ENCODE measurements around the gene KIF1A.

KIF1A gene

DNA sequence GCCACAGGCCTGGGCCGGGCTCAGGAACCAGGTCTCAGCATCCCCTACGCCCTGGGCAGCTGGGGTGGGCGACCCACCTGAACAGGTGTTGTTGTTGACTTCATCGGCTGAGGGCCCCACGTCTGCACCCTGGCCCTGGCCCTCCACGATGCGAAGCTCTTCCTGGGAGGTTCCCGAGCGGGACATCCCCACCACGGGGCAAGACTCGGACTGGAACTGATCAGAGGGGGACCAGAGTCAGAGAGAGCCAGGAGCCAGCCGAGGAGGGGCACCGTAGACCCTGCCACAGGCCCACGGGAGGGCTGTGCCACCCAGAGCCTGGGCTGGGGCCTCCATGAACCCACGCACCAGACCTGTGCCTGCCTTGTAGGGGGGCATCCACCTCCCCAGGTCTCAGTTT is 74.1 kb downstream of the KIF1A start:
- TF ChIP-seq RAD21 (IDR thresholded peaks at IDR 0.05; ENCODE audit: low read depth): no peak
- no peak for TF ChIP-seq CREB1 (IDR thresholded peaks at IDR 0.05; ENCODE audit: low read depth)
- TF ChIP-seq, protein P1, sequence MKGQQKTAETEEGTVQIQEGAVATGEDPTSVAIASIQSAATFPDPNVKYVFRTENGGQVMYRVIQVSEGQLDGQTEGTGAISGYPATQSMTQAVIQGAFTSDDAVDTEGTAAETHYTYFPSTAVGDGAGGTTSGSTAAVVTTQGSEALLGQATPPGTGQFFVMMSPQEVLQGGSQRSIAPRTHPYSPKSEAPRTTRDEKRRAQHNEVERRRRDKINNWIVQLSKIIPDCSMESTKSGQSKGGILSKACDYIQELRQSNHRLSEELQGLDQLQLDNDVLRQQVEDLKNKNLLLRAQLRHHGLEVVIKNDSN (IDR thresholded peaks at IDR 0.05): no peak
- TF ChIP-seq EP300 (IDR thresholded peaks at IDR 0.05; ENCODE audit: borderline replicate concordance): no peak
- TF ChIP-seq CEBPB (IDR thresholded peaks at IDR 0.05): no peak
- TF ChIP-seq TCF12 (IDR thresholded peaks at IDR 0.05; ENCODE audit: low read depth): no peak
- no peak for TF ChIP-seq NFIC (IDR thresholded peaks at IDR 0.05)
- TF ChIP-seq, protein P2, sequence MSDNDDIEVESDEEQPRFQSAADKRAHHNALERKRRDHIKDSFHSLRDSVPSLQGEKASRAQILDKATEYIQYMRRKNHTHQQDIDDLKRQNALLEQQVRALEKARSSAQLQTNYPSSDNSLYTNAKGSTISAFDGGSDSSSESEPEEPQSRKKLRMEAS (IDR thresholded peaks at IDR 0.05): no peak
- no peak for TF ChIP-seq TAF1 (IDR thresholded peaks at IDR 0.05; ENCODE audit: low read depth)
- no peak for TF ChIP-seq TEAD4 (IDR thresholded peaks at IDR 0.05)

DNA sequence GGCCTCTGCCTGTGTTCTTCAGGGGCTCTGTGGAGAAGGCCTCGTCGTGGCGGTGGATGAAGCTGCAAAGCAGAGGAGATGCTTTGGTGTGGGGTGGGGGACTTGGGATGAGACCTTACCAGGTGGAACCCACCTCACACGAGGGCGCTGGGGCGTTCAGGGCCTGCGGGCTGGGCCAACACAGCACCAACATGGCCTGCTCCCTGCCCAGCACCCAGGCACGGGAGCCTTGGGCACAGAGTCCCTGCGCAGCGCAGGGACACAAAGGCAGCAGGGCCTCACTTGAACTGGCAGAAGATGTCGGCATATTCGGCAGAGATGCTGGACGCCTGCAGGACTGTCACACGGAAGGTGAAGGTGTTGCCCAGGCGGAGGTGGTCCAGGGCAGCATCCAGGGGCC is 74.6 kb downstream of the KIF1A start:
- TF ChIP-seq TEAD4 (IDR thresholded peaks at IDR 0.05) (no peak), FOXM1 (IDR thresholded peaks at IDR 0.05; ENCODE audit: borderline replicate concordance, low read depth) (no peak), EGR1 (IDR thresholded peaks at IDR 0.05) (no peak), EP300 (IDR thresholded peaks at IDR 0.05; ENCODE audit: borderline replicate concordance) (no peak), TAF1 (IDR thresholded peaks at IDR 0.05; ENCODE audit: low read depth) (no peak)
- TF ChIP-seq, protein P3, sequence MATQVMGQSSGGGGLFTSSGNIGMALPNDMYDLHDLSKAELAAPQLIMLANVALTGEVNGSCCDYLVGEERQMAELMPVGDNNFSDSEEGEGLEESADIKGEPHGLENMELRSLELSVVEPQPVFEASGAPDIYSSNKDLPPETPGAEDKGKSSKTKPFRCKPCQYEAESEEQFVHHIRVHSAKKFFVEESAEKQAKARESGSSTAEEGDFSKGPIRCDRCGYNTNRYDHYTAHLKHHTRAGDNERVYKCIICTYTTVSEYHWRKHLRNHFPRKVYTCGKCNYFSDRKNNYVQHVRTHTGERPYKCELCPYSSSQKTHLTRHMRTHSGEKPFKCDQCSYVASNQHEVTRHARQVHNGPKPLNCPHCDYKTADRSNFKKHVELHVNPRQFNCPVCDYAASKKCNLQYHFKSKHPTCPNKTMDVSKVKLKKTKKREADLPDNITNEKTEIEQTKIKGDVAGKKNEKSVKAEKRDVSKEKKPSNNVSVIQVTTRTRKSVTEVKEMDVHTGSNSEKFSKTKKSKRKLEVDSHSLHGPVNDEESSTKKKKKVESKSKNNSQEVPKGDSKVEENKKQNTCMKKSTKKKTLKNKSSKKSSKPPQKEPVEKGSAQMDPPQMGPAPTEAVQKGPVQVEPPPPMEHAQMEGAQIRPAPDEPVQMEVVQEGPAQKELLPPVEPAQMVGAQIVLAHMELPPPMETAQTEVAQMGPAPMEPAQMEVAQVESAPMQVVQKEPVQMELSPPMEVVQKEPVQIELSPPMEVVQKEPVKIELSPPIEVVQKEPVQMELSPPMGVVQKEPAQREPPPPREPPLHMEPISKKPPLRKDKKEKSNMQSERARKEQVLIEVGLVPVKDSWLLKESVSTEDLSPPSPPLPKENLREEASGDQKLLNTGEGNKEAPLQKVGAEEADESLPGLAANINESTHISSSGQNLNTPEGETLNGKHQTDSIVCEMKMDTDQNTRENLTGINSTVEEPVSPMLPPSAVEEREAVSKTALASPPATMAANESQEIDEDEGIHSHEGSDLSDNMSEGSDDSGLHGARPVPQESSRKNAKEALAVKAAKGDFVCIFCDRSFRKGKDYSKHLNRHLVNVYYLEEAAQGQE (IDR thresholded peaks at IDR 0.05; ENCODE audit: low read depth): no peak
- TF ChIP-seq, protein P2 (IDR thresholded peaks at IDR 0.05): no peak

DNA sequence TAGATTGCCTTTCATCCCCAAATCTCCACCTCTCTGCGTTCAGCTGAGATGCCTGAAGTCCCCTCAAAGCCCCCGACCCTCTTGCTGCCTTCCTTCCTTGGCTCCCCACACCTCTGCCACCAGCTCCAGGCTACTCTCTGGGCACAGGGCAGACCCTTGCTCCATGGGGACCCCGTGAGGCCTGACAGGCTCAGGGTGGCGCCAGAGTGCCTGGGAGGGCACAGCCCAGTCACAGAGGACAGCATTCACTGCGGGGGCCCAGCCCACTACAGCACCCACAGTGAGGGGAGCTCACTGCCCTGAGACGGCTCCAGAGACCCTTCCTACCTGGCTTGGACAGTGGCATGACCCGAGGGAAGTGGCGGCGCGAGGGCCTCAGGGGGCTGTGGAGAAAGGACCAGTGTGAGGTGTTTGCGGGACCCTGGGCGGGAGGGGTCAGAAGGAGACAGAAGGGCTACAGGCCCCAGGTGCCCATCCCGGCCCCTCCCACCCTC is 77.4 kb downstream of the KIF1A start:
- TF ChIP-seq, protein P1 (IDR thresholded peaks at IDR 0.05): no peak
- TF ChIP-seq NFIC (IDR thresholded peaks at IDR 0.05) (no peak), TCF12 (IDR thresholded peaks at IDR 0.05; ENCODE audit: low read depth) (no peak), RAD21 (IDR thresholded peaks at IDR 0.05; ENCODE audit: low read depth) (peak; percentile 28; the same call in 1 of the 2 replicates)
- TF ChIP-seq, protein P2 (IDR thresholded peaks at IDR 0.05): no peak

DNA sequence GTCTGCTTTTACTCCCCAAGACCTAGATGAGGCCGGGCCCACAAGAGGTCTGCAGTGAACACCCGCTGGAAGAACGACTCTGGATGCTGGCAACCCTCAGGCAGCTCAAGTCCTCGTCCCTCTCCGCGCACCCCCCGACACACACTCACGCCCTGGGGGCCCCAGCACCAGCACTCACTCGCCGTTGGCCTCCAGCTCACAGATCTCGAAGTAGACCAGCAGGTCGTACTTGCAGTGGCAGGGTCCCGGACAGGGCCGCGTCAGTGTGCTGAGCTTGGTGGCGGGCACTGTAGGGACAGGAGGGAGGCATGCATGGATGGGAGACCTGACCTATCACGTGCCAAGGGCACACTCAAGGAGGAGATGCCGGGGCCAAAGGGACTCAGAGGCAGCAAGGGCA is 78.9 kb downstream of the KIF1A start:
- TF ChIP-seq ZBTB7A (IDR thresholded peaks at IDR 0.05; ENCODE audit: low read depth) (no peak), TEAD4 (IDR thresholded peaks at IDR 0.05) (no peak), EGR1 (IDR thresholded peaks at IDR 0.05) (no peak), TCF12 (IDR thresholded peaks at IDR 0.05; ENCODE audit: low read depth) (no peak), CREB1 (IDR thresholded peaks at IDR 0.05; ENCODE audit: low read depth) (no peak), NFIC (IDR thresholded peaks at IDR 0.05) (no peak), CEBPB (IDR thresholded peaks at IDR 0.05) (no peak), TAF1 (IDR thresholded peaks at IDR 0.05; ENCODE audit: low read depth) (no peak), FOXM1 (IDR thresholded peaks at IDR 0.05; ENCODE audit: borderline replicate concordance, low read depth) (no peak), RAD21 (IDR thresholded peaks at IDR 0.05; ENCODE audit: low read depth) (no peak)
- TF ChIP-seq, protein P1 (IDR thresholded peaks at IDR 0.05): no peak
- TF ChIP-seq, protein P3 (IDR thresholded peaks at IDR 0.05; ENCODE audit: low read depth): no peak
- TF ChIP-seq, protein P2 (IDR thresholded peaks at IDR 0.05): no peak

DNA sequence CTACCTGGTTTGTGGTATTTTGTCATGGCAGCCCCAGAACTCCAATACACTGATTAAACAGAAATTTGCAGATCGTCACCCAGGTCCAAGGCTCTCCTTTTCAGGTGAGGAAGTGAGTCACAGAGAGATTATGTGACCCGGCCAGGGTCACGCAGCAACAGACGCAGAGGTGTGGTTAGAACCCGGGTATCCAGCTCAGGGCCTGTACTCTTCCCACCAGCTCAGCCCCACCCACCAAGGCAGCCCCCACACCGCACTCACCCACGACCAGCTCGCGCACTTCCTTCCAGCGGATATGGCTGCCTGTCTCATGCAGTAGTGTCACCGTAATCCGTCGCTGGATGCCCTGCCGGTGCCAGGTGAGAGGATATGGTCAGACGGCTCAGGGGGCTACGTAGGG is 80.2 kb downstream of the KIF1A start:
- no peak for TF ChIP-seq NFIC (IDR thresholded peaks at IDR 0.05)
- TF ChIP-seq TEAD4 (IDR thresholded peaks at IDR 0.05): no peak
- TF ChIP-seq EP300 (IDR thresholded peaks at IDR 0.05; ENCODE audit: borderline replicate concordance): no peak
- no peak for TF ChIP-seq CREB1 (IDR thresholded peaks at IDR 0.05; ENCODE audit: low read depth)
- TF ChIP-seq, protein P3 (IDR thresholded peaks at IDR 0.05; ENCODE audit: low read depth): no peak
- TF ChIP-seq YY1 (IDR thresholded peaks at IDR 0.05; ENCODE audit: low read depth): no peak
- no peak for TF ChIP-seq TAF1 (IDR thresholded peaks at IDR 0.05; ENCODE audit: low read depth)
- TF ChIP-seq, protein P1 (IDR thresholded peaks at IDR 0.05): no peak
- no peak for TF ChIP-seq RAD21 (IDR thresholded peaks at IDR 0.05; ENCODE audit: low read depth)
- TF ChIP-seq CEBPB (IDR thresholded peaks at IDR 0.05): no peak

Measured in Ishikawa (cell line).